GM12878 (cell line): ENCODE measurements around the gene ACER3. TPM values are rescaled to one million over a fixed set of nuclear protein-coding genes. Genes with fewer than 3 reads are reported as not detected.

ENCODE experiments used
- ATAC-seq: fragments of 200-7000 bp; cut with Tn5 transposase; 3 replicates; pipeline ENCODE4 v1.9.1; 2020; ENCODE audit warnings: mild to moderate bottlenecking, moderate library complexity
- BruUV-seq: library from RNA; stranded (reverse); fragments of 400-500 nt; replicated peaks from 2 replicates; lab custom pipeline; 2021; lab: Mats Ljungman, UMichigan
- CTCF ChIA-PET: fragments of 300-600 bp; sonication (Branson Sonifier 250); formaldehyde crosslinking; extraction: SDS; loops from one replicate; lab custom pipeline; 2021; ENCODE audit warnings: inconsistent platforms; lab: Yijun Ruan, JAX
- POLR2A ChIA-PET: fragments of 350-600 bp; formaldehyde crosslinking; extraction: SDS; loops from one replicate; lab custom pipeline; 2021; ENCODE audit warnings: inconsistent platforms; lab: Charles Lee
- RAD21 ChIA-PET: fragments of 300-600 bp; sonication (Branson Sonifier 250); formaldehyde crosslinking; loops from one replicate; lab custom pipeline; 2023; ENCODE audit warnings: antibody characterized with exemption; ENCODE audit not compliant: unreplicated experiment; lab: Charles Lee
- SMC1A ChIA-PET: fragments of 300-600 bp; sonication (Branson Sonifier 250); formaldehyde crosslinking; loops from one replicate; lab custom pipeline; 2023; ENCODE audit not compliant: unreplicated experiment, uncharacterized antibody; lab: Charles Lee
- DNase-seq: peaks from one replicate; pipeline ENCODE4 v3.0.0-alpha.2; 2011; ENCODE audit warnings: low read depth, low spot score
- FAIRE-seq: peaks from 3 replicates; lab custom pipeline; 2011; peaks lifted over from hg19 to GRCh38; lab: Jason Lieb, UNC
- H2AFZ ChIP-seq: 2 replicates; pipeline ENCODE4 v1.6.0; 2011; ENCODE audit warnings: low read depth, low read length, control low read depth; ENCODE audit not compliant: control insufficient read depth
- H3K27ac ChIP-seq: 2 replicates; pipeline ENCODE4 v1.5.1; 2011; ENCODE audit warnings: control low read depth; ENCODE audit not compliant: control insufficient read depth, insufficient read depth
- H3K27me3 ChIP-seq, 2 experiments: replicated peaks in 1 of 2; 2 replicates each; pipeline versions ENCODE4 v1.6.0 to v1.6.1; 2011; ENCODE audit warnings: low read length in 1 of 2; ENCODE audit not compliant: control insufficient read depth in 2 of 2, insufficient read depth in 2 of 2
- H3K36me3 ChIP-seq, 2 experiments: 2 replicates each; pipeline ENCODE4 v1.5.1; 2011; ENCODE audit warnings: low read length in 1 of 2; ENCODE audit not compliant: control insufficient read depth in 2 of 2, insufficient read depth in 2 of 2
- H3K4me1 ChIP-seq: 2 replicates; pipeline ENCODE4 v1.6.1; 2011; ENCODE audit warnings: mild to moderate bottlenecking, low read length, moderate library complexity, mixed read lengths; ENCODE audit not compliant: control insufficient read depth, insufficient read depth
- H3K4me2 ChIP-seq: 2 replicates; pipeline ENCODE4 v1.6.0; 2011; ENCODE audit warnings: control low read depth; ENCODE audit not compliant: control insufficient read depth, insufficient read depth
- H3K4me3 ChIP-seq: fragments of 200-600 bp; sonication (generic); 2 replicates; pipeline ENCODE4 v1.5.1; 2016
- H3K79me2 ChIP-seq: 2 replicates; pipeline ENCODE4 v1.6.0; 2011; ENCODE audit warnings: low read length; ENCODE audit not compliant: control insufficient read depth, insufficient read depth
- H3K9ac ChIP-seq: 2 replicates; pipeline ENCODE4 v1.8.0; 2011; ENCODE audit warnings: low read length, control low read depth, mixed read lengths; ENCODE audit not compliant: control insufficient read depth, insufficient read depth
- H3K9me3 ChIP-seq: replicated peaks from 3 replicates; pipeline ENCODE4 v1.5.1; 2011; ENCODE audit warnings: mild to moderate bottlenecking, low read length; ENCODE audit not compliant: control insufficient read depth, insufficient read depth
- H4K20me1 ChIP-seq: 2 replicates; pipeline ENCODE4 v1.6.0; 2011; ENCODE audit not compliant: control insufficient read depth, insufficient read depth
- ATF3 ChIP-seq: IDR thresholded peaks from 2 replicates; pipeline ENCODE4 v1.6.1; 2011; ENCODE audit warnings: low read depth, mild to moderate bottlenecking, low read length, moderate library complexity, borderline replicate concordance; ENCODE audit errors: extremely low read depth
- CEBPZ ChIP-seq: fragments of 150-350 bp; IDR thresholded peaks from 2 replicates; pipeline ENCODE4 v1.6.1; 2016; ENCODE audit warnings: low read depth, low read length
- CREB1 ChIP-seq: IDR thresholded peaks from 2 replicates; pipeline ENCODE4 v1.6.1; 2012; ENCODE audit warnings: low read depth, mild to moderate bottlenecking, inconsistent platforms
- POLR2AphosphoS2 ChIP-seq: IDR thresholded peaks from 2 replicates; pipeline ENCODE4 v1.6.1; 2011; ENCODE audit warnings: low read depth, mild to moderate bottlenecking, low read length, improper control_type of control experiment, moderate library complexity
- SREBF1 ChIP-seq: IDR thresholded peaks from 2 replicates; pipeline ENCODE4 v1.6.1; 2012; ENCODE audit warnings: mild to moderate bottlenecking, low read length
- SUZ12 ChIP-seq: fragments of 200-600 bp; sonication (generic); IDR thresholded peaks from one replicate; pipeline ENCODE4 v1.6.1; 2018; ENCODE audit warnings: antibody characterized with exemption, mild to moderate bottlenecking; ENCODE audit not compliant: unreplicated experiment
- TBL1XR1 ChIP-seq: IDR thresholded peaks from 2 replicates; pipeline ENCODE4 v1.6.1; 2012; ENCODE audit warnings: low read depth, low read length, improper control_type of control experiment
- ZNF384 ChIP-seq: IDR thresholded peaks from 2 replicates; pipeline ENCODE4 v1.6.1; 2012; ENCODE audit warnings: low read depth, mild to moderate bottlenecking, low read length, improper control_type of control experiment, borderline replicate concordance
- ZNF622 ChIP-seq: fragments of 450-650 bp; IDR thresholded peaks from 2 replicates; pipeline ENCODE4 v1.6.1; 2017; ENCODE audit warnings: mild to moderate bottlenecking, inconsistent platforms
- WGBS: methylation state at CpG from one replicate; pipeline ENCODE4 v1.1.6; 2016; ENCODE audit warnings: low lambda C conversion rate; ENCODE audit not compliant: insufficient replicate concordance, insufficient coverage; ENCODE audit errors: missing lambda C conversion rate; 5-methylcytosine and 5-hydroxymethylcytosine counted together
- in situ Hi-C: fragments of 300-500 bp; cut with MboI; formaldehyde crosslinking; loops from 9 replicates; pipeline ENCODE4 v1.14.3; 2018; ENCODE audit warnings: mixed read lengths
- intact Hi-C: fragments of 100-400 bp; cut with micrococcal nuclease; formaldehyde crosslinking; loops from one replicate; pipeline ENCODE4 v1.14.2; 2022; ENCODE audit not compliant: unreplicated experiment
- polyA plus RNA-seq, 11 experiments: library from polyadenylated mRNA; depleted of rRNA in 4 of 11; unstranded in 6 of 11; stranded (reverse) in 5 of 11; fragments of >200 nt; fragmentation: Nextera tagmentation in 4 of 11; fragmentation: Illumina TruSeq in 1 of 11; extraction: Ambion mirVana in 4 of 11; extraction: Trizol in 1 of 11; gene quantifications; 1 replicate in 1 of 11; 2 replicates in 10 of 11; pipeline versions ENCODE4 v1.2.1 to v1.2.3, GENCODE V29; 2011 to 2016; ENCODE audit warnings: inconsistent platforms in 2 of 11, missing spikeins in 2 of 11, low read depth in 1 of 11
- total RNA-seq, 4 experiments: library from RNA; depleted of rRNA in 3 of 4; stranded (reverse); fragments of >200 nt in 3 of 4; fragmentation: Illumina TruSeq in 1 of 4; extraction: Trizol in 1 of 4; gene quantifications; 2 replicates each; pipeline versions ENCODE4 v1.2.1 to v1.2.3, GENCODE V29; 2013 to 2021

The ACER3 gene
- total and polyA plus RNA-seq, 10 of the 15 experiments (the other 5 are each of a cell fraction or from before 2014, with no cell fraction given): 2.8 to 17.4 (median 10.3) TPM

- no peaks in the 10 kb centered on the region for H3K36me3 ChIP-seq
- in situ Hi-C loops (no loop called here), intact Hi-C loops (no loop called here)
- H3K27me3 ChIP-seq: peaks cover 0 to 1% of the 10 kb centered on the region in 2 experiments; a peak in 2 of 4 replicates
- 24% methylated on average over 6 of the region's 6 CpGs for WGBS
- no peak overlapping the region for H2AFZ ChIP-seq
- peaks cover 6% of the 10 kb centered on the region for H3K4me1 ChIP-seq
- H3K4me2 ChIP-seq: no peak overlapping the region
- ChIA-PET CTCF (interaction anchor here (1.1 to 1.9 kb wide), 2 partner anchors 22 kb away, joined by 3 to 6 read pairs; no protein-coding TSS in a partner anchor), RAD21 (no interaction called here), SMC1A (no interaction called here), POLR2A (no interaction called here)
- no peaks in the 10 kb centered on the region for H4K20me1 ChIP-seq
- no TSS peak for BruUV-seq
- H3K4me3 ChIP-seq: no peak overlapping the region
- no peaks in the 10 kb centered on the region for H3K9me3 ChIP-seq
- H3K79me2 ChIP-seq: no peaks in the 10 kb centered on the region
- FAIRE-seq (no peak), DNase-seq (no peak), ATAC-seq (no peak)
- H3K9ac ChIP-seq: no peak overlapping the region
- TF ChIP-seq ZNF384 (no peak), CREB1 (no peak), ZNF622 (no peak), TBL1XR1 (no peak), ATF3 (no peak), POLR2AphosphoS2 (no peak), CEBPZ (no peak), SREBF1 (no peak), SUZ12 (no peak)
- no peak overlapping the region for H3K27ac ChIP-seq
Measured at GRCh38 chr11:77069336-77069968, 208.7 kb downstream of the ACER3 start.
